ENCODE measurements around the gene TCF4. TPM values are rescaled to one million over a fixed set of nuclear protein-coding genes. Genes with fewer than 3 reads are reported as not detected.

Gene TCF4
- total RNA-seq, 4 donors from 2014 or later: 60.9 to 98.4 (median 83.4) TPM

DNA sequence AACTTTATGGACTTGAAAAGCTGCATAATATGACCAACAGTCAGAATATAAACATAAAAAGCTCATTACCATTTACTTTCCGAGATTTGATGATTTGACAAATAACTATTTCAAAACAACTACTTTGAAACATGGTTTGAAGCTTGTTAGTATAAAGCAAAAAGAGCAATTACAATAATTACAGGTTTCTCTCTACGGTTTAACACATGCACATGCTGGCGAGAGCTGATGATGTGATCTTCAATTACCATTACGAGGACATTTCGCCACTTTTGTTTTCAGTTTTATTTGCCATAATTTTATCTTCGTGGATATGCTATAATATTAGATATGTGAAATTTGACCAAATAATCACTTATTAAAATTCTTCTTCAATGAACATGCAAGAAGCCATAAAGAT is 270.1 kb downstream of the TCF4 start:
- intact Hi-C loops (cut with DNase I; ENCODE audit: low total_unique reads): no loop called here
- 51 to 54% methylated on average over 6 of the region's 6 CpGs for WGBS, 2 donors

DNA sequence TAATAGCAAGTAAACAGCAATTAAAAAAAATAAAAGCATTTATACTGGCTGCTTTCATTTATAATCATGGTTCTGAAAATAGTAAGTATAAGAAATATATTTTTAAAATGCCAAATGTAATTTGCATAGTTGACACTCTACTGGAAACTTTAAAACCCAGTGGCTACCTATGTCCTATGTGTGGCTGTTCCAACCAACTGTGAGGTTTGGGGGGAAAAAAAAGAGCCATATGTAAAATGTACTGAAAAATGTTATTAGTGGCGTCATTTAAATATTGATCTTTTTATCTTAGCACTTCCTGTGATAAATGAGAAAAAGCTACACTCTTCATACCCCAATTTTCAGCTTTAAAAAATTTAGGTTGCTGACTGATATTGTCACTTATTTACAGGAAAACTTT is 270.7 kb downstream of the TCF4 start:
- H3K4me3 ChIP-seq (ENCODE audit: low read depth, poor library complexity, severe bottlenecking): no peak overlapping the region
- intact Hi-C loops (cut with DNase I; ENCODE audit: low total_unique reads): no loop called here

More for the DNA sequence above, 270.1 kb downstream of the TCF4 start:
- DNase-seq (ENCODE audit: low spot score in 2 of 2): no peak
- H3K4me3 ChIP-seq (ENCODE audit: low read depth, poor library complexity, severe bottlenecking): no peak overlapping the region
- no peak for TF ChIP-seq POLR2A (IDR thresholded peaks at IDR 0.05)
- TF ChIP-seq, protein P1, sequence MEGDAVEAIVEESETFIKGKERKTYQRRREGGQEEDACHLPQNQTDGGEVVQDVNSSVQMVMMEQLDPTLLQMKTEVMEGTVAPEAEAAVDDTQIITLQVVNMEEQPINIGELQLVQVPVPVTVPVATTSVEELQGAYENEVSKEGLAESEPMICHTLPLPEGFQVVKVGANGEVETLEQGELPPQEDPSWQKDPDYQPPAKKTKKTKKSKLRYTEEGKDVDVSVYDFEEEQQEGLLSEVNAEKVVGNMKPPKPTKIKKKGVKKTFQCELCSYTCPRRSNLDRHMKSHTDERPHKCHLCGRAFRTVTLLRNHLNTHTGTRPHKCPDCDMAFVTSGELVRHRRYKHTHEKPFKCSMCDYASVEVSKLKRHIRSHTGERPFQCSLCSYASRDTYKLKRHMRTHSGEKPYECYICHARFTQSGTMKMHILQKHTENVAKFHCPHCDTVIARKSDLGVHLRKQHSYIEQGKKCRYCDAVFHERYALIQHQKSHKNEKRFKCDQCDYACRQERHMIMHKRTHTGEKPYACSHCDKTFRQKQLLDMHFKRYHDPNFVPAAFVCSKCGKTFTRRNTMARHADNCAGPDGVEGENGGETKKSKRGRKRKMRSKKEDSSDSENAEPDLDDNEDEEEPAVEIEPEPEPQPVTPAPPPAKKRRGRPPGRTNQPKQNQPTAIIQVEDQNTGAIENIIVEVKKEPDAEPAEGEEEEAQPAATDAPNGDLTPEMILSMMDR (IDR thresholded peaks at IDR 0.05): no peak

DNA sequence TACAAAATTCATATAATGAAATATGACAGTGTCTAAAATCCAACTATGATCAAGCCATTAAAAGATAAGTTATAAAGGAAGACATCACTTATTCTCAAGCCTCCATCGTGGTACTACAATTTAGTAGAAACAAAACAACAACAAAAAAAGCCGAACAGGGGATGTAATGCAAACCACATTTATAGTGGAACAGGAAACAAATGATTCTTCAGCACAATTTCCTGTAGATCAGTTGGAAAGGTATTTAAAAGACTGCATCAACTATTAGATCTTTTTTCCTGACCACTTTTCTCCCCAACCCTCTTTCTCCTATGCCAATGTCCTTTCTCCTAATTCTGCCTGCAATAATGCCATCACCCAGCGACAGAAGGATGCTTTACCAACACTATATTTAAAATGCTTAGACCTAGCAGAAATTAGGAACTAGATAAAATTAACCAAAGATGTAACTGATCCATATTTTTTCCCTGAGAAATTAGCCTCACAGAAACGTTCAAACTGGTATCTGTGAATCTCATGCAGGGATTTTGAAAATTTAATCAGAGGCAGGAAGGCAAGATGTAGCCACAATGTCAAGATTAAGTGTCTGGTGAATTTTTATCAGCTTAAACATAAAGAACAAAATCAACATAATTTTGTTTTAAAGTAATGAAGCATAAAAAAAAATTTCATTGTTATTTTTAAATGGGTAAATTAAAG is 271.4 kb downstream of the TCF4 start:
- H3K4me3 ChIP-seq (ENCODE audit: low read depth, poor library complexity, severe bottlenecking): no peak overlapping the region
- TF ChIP-seq, protein P1 (IDR thresholded peaks at IDR 0.05): no peak
- TF ChIP-seq POLR2A (IDR thresholded peaks at IDR 0.05): no peak
- DNase-seq (ENCODE audit: low spot score in 2 of 2): no peak
- intact Hi-C loops (cut with DNase I; ENCODE audit: low total_unique reads): no loop called here
- WGBS, 2 donors: 35 to 60% methylated on average over 4 of the region's 4 CpGs

More for the DNA sequence above, 270.7 kb downstream of the TCF4 start:
- WGBS, 2 donors: 61 to 83% methylated on average over 1 of the region's 1 CpG
- no peak for DNase-seq (ENCODE audit: low spot score in 2 of 2)
- no peak for TF ChIP-seq POLR2A (IDR thresholded peaks at IDR 0.05)
- TF ChIP-seq, protein P1 (IDR thresholded peaks at IDR 0.05): no peak

DNA sequence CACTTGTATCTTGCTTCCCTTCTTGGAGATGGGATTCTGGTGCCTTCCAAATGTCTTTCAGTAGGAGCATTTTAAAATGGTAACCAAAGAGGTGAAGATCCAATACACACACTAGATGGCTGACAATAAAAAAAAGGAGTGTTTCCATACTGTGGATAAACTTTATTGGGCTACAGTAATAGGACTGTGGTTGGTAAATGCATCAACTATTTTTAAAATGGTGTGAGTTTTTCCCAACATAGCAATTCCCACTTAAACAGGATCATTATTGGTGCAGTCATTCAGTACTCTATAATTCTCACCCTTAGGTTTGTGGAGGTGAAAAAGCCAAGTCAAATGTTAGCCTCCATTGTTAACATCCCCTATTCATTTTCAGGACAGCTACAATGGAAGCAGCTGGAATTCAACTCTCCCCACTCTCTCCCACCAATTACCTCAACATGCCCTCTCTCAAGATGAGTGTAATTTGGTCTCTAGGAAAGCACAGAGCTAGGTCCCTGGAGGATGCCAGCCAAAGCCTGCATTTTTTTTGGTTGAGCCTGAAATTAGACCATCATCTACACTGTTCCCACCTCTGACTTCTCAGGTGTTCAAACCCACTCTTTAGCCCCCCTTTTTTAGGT is 273.3 kb downstream of the TCF4 start:
- intact Hi-C loops (cut with DNase I; ENCODE audit: low total_unique reads): no loop called here

DNA sequence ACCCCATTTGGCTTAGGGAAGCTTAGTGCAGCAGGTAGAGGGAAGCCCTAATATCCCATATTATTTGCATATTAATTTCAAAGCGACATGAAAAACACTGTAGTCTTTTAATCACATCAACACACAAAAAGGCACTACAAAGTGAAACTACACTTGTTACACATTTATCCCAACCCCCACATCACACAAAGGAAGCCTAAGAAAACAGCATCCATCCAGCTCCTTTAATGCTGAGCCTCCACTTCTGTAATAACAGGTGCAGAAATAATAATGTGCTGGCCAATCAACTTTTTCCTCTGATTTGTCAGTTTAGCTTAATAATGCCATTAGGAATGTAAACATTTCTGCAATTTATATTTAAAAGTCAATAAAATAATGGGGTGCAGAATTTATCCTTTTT is 274.0 kb downstream of the TCF4 start:
- 67 to 80% methylated on average over 1 of the region's 1 CpG for WGBS, 2 donors
- TF ChIP-seq, protein P1 (IDR thresholded peaks at IDR 0.05): no peak
- no peak for TF ChIP-seq POLR2A (IDR thresholded peaks at IDR 0.05)
- no peak for DNase-seq (ENCODE audit: low spot score in 2 of 2)
- H3K4me3 ChIP-seq (ENCODE audit: low read depth, poor library complexity, severe bottlenecking): no peak overlapping the region
- intact Hi-C loops (cut with DNase I; ENCODE audit: low total_unique reads): no loop called here

More for the DNA sequence above, 273.3 kb downstream of the TCF4 start:
- no peak for DNase-seq (ENCODE audit: low spot score in 2 of 2)
- TF ChIP-seq, protein P1 (IDR thresholded peaks at IDR 0.05): no peak
- TF ChIP-seq POLR2A (IDR thresholded peaks at IDR 0.05): no peak
- no peak overlapping the region for H3K4me3 ChIP-seq (ENCODE audit: low read depth, poor library complexity, severe bottlenecking)
